ENCODE results near the gene CIZ1.

DNA sequence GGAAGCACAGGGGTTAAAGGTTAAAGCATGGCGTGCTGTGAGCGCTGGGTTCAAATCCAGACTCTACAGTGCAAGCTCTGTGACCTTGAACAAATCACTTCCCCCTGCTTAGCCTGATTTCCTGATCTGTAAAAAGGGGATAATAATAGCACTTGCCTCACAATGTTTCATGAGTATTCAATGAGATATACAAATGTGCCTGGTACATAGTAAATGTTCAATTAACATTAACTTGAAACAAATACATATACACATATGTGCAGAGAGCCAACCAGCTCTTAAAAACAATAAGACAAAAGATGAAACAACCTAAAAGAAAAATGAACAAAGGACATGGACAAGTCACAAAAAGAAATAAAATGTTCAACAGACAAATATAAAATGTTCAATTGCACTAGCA, 4.0 kb downstream of the CIZ1 start:
- TF ChIP-seq, protein P1, sequence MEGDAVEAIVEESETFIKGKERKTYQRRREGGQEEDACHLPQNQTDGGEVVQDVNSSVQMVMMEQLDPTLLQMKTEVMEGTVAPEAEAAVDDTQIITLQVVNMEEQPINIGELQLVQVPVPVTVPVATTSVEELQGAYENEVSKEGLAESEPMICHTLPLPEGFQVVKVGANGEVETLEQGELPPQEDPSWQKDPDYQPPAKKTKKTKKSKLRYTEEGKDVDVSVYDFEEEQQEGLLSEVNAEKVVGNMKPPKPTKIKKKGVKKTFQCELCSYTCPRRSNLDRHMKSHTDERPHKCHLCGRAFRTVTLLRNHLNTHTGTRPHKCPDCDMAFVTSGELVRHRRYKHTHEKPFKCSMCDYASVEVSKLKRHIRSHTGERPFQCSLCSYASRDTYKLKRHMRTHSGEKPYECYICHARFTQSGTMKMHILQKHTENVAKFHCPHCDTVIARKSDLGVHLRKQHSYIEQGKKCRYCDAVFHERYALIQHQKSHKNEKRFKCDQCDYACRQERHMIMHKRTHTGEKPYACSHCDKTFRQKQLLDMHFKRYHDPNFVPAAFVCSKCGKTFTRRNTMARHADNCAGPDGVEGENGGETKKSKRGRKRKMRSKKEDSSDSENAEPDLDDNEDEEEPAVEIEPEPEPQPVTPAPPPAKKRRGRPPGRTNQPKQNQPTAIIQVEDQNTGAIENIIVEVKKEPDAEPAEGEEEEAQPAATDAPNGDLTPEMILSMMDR (IDR thresholded peaks at IDR 0.05) = no peak
- TF ChIP-seq POLR2A (IDR thresholded peaks at IDR 0.05) (no peak), POLR2AphosphoS5 (IDR thresholded peaks at IDR 0.05; ENCODE audit: insufficient read depth in 1 of 2, low read depth in 1 of 2) (no peak)

Measured in vagina (tissue), 2 donors.